NCI-H1048 (cell line): ENCODE results near the gene IDH2.
"Not testable (repeated sequence)": the region's sequence is repeated elsewhere in the genome, so short reads cannot be mapped to it uniquely, and the experiment has no call there.

Source experiments
- DNase-seq: peaks from one replicate; lab custom pipeline; 2025; lab: John Stamatoyannopoulos, UW

The IDH2 gene

GRCh38 chr15:90084876-90085423, 17.3 kb downstream of the IDH2 start:
- DNase-seq, result no peak

- DNase-seq, result no peak
Observed at GRCh38 chr15:90083954-90084607, 18.2 kb downstream of the IDH2 start.

DNA sequence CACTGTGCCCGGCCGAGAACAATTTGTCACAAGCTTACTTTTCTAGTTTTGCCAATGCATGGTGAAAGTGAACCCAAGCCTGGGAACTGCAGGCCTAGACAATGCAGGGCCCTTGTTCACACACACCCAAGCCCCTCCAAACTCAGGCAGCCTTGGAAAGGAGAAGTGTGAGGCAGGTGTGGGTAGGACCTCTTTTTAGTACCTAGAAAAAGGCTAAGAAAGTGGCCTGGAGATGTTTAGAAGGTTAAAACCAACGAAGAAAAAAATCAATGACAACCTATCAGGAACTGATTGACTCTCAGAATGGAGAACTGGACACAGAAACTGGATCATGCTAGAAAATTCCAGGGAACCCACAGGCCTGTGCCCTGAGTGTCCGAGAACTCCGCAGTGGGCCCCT, 18.8 kb downstream of the IDH2 start:
- no peak for DNase-seq

DNA sequence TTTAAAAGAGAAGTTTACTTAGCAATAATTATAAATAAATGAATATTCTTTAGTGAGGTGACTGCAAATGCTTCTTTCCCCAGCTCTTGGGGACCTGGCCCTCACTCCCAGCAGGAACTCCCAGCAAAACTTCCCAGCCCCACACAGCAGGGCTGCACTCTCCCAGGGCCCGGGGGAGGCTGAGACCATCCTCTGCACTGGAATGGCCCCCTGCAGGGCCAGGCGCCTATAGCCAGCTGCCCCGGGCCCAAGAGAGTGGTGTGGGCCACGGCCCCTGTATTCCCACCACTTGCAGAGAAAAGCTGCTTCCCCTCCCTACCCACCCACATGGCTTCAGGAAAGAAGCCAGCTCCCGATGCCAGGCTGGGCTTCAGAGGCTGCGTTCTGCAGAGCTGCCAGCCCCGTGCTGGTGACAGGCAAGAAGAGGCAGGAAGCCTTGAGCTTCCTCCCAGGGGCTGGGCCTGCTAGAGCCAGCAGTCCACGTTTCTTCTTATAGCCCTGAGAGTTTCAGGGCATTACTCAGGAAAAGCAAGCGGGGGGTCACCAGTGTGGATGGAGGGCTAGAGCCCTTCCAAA, 20.0 kb downstream of the IDH2 start:
- no peak for DNase-seq

- no peak for DNase-seq
Observed at GRCh38 chr15:90080818-90081393, 21.4 kb downstream of the IDH2 start.

GRCh38 chr15:90080458-90080755, 21.9 kb downstream of the IDH2 start:
- DNase-seq, result no peak

DNA sequence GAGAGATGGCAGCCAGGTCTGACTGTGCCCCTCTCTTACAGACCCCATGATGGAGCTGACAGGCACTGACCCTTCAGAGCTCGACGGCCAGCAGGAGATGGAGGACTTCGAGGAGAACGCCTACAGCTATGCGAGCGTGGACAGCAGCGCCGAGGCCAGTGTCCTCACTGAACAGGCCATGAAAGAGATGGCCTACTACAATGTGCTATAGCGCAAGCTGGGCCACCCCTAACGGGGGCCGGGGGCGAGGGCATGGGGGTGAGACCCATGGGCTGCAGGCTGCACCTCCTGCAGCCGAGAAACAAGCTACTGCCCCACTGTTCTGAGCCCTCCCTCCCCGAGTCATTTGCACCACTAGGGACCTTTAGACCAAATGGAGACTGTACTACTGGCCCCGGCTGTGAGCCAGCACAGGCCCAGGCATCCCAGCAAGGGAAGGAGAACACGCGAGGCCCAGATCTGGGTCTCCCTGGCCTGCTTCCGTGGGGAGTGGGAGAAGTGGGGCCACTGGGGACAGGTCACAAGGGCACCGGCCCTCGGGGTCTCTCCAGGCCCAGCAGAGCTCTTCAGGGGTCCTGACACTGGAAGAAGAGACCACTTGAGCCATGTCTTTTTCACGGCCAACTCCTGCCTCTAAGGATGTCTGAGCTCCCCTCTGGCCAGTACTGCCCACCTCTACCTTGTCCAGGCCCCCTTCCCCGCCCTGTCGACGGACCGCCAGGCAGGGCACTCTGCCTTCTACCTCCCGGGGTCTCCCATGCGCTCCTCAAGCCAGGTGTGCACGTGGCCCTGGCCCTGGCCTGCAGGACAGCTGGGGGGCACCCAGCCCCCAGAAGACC, 22.4 kb downstream of the IDH2 start:
- DNase-seq, result no peak

DNA sequence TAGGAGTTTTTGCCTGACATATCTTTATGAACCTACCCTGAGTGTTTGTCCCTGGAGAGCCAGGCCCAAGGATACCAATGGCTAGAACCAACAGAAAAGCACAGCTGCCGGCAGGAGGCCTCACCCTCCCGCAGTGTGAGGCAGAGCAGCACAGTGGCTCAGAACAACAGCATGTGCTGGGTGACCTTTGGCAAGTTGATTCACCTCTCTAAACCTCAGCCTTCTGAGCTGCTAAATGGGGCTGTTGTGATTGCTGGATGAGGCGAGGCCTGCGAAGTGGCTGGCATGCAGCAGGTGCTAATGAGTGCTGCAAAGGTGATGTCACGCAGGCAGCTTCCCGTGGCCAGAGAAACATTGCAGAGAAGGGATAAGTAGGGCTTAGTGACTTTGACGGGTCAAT, 23.3 kb downstream of the IDH2 start:
- no peak for DNase-seq

DNA sequence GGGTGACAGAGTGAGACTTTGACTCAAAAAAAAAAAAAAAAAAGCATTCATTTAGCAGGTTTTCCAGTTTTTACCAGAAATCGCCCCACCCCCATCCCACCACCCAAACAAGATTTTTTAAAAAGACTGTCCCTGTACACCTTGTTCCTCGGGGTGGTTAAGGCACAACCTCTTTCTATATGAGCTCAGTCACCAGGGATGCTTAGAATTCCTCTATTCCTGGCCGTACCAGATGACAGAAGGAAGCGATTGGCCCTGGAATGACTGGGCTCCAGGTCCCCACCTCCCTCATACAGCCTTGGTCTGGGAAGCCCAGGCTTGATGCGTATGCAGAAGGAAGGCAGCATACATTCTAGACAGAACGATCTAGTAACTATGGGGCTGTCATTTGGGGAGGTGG, 25.6 kb downstream of the IDH2 start:
- DNase-seq, result no peak

DNA sequence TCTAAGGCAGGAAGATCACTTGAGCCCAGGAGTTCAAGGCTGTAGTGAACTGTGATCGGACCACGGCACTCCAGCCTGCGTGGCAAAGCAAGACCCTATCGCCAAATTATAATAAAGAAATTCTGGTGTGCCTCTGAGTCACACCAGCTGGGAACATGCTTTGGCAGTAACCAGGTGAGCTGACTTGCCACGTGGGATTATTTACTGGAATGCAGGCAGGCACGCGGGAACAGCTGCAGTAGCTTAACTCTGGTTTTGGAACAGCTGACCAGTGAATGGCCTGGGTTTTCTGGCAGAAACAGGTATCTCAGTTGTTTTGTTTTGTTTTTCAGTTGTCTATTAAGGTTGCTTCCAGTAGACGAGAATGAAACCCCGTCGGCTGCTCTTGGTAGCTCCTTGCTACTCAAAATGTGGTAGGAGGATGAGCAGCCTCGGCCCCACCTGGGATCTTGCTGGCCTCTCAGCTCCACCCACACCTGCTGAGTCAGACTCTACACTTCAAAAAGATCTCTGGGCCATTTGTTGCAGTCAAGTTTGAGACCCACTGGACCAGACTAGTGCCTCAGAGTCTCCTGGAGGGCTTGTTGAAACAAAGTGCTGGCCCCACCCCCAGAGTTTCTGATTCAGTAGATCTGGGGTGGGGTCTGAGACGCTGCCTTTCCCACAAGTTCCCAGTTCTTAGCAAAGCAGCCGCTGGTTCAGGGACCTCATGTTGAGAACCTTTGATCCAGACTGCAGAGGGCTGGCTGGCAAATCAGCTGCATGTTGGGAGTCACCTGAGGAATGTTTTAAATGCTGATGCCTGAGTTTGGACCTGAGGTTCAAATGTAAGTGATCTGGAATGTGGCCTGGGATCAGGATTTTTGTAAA, 26.6 kb downstream of the IDH2 start:
- no peak for DNase-seq

GRCh38 chr15:90074916-90075315, 27.4 kb downstream of the IDH2 start:
- no peak for DNase-seq

DNA sequence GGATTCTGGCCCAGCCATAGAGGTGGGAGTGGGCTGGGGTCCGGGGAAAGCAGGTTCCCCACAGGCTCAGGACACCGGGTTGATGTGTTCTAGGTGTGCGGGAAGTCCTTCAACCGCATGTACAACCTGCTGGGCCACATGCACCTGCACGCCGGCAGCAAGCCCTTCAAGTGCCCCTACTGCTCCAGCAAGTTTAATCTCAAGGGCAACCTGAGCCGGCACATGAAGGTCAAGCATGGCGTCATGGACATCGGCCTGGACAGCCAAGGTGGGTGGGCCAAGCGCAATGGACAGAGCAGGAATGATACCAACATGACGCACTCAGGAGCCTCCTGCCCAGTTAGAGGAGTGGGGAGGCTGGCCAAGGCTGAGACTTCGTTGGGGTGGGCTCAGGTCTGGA, 28.2 kb downstream of the IDH2 start:
- DNase-seq, result no peak

DNA sequence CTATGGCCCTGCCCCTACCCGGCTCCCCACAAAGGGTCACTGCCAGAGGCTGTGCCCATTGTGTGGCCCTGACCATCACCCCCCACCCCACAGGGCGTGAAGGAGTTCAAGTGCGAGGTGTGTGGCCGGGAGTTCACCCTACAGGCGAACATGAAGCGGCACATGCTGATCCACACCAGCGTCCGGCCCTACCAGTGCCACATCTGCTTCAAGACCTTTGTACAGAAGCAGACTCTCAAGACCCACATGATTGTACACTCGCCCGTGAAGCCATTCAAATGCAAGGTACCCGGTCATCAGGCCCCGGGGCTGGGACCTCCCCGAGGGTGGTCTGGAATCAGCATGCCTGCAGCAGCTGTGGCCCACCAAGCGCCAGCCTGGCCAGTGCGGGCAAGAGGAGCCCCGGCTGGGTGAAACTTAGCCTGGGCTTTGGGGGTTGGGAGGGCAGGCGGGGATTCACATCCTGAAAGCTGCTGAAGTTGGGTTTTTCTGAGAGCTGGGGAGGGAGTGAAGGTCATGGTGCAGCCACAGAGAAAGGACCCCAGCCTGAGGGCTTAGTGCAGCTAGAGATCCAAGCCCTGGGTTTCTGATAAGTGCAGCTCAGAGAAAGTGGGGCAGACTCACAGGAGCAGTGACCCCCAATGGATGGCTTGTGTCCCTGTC, 29.2 kb downstream of the IDH2 start:
- no peak for DNase-seq

DNA sequence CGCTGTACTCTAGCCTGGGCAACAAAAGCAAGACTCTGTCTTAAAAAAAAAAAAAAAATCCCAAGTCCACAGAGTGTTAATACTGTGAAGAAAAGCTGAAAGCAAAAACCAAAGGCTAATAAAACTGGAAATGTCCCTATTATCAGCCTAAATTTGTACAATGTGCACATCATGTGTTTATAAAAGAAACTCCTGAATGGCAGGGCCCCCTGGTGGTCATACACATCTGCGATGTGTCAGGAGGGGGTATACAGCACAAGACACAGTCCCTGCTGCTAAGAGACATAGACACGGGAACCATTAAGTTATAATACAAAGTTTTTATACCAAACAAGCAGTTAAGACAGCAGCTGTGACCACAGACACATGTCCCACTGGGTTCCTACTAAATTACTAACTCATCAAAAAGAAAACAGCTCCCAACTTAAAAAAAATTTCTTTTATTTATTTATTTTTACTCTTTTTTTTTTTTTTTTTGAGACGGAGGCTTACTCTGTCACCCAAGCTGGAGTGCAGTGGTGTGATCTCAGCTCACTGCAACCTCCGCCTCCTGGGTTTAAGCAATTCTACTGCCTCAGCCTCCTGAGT, 31.0 kb downstream of the IDH2 start:
- DNase-seq, result no peak

DNA sequence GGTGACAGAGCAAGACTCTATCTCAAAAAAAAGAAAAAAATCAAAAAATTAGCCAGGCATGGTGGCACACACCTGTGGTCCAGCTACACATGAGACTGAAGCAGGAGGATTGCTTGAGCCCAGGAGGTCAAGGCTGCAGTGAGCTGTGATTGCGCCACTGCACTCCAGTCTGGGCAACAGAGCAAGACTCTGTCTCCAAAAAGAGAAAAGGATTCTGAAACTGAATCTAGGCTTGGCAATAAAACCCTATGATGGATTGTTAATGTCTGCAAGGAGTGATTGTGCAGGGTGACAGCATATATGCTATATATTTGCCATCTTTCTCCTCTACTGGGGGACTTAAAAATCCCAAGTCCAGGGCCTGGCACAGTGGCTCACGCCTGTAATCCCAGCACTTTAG, 31.6 kb downstream of the IDH2 start:
- not testable (repeated sequence) for DNase-seq

DNA sequence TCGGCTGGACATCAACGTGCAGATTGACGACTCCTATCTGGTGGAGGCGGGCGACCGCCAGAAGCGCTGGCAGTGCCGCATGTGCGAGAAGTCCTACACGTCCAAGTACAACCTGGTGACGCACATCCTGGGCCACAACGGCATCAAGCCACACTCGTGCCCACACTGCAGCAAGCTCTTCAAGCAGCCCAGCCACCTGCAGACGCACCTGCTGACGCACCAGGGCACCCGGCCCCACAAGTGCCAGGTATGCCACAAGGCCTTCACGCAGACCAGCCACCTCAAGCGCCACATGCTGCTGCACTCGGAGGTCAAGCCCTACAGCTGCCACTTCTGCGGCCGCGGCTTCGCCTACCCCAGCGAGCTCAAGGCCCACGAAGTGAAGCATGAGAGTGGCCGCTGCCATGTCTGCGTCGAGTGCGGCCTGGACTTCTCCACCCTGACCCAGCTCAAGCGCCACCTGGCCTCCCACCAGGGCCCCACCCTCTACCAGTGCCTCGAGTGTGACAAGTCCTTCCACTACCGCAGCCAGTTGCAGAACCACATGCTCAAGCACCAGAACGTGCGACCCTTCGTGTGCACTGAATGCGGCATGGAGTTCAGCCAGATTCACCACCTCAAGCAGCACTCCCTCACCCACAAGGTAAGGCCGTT, 34.2 kb downstream of the IDH2 start:
- no peak for DNase-seq

GRCh38 chr15:90067181-90067952, 34.9 kb downstream of the IDH2 start:
- DNase-seq, result no peak

DNA sequence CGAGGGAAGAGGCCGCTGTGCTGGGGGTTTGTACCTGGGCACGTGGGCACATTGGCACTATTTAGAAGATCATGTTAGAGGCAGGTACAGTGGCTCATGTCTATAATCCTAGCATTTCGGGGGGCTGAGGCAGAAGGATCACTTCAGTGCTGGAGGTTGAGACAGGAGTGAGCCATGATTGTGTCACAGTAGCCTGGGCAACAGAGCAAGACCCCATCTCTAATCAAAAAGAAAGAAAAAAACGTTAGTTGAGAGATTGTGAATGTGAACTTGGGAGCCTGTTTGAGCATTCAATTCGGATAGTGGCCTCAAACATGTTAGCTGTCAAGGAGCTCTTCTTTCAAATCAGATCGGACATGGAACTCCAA, 36.6 kb downstream of the IDH2 start:
- DNase-seq, result no peak

DNA sequence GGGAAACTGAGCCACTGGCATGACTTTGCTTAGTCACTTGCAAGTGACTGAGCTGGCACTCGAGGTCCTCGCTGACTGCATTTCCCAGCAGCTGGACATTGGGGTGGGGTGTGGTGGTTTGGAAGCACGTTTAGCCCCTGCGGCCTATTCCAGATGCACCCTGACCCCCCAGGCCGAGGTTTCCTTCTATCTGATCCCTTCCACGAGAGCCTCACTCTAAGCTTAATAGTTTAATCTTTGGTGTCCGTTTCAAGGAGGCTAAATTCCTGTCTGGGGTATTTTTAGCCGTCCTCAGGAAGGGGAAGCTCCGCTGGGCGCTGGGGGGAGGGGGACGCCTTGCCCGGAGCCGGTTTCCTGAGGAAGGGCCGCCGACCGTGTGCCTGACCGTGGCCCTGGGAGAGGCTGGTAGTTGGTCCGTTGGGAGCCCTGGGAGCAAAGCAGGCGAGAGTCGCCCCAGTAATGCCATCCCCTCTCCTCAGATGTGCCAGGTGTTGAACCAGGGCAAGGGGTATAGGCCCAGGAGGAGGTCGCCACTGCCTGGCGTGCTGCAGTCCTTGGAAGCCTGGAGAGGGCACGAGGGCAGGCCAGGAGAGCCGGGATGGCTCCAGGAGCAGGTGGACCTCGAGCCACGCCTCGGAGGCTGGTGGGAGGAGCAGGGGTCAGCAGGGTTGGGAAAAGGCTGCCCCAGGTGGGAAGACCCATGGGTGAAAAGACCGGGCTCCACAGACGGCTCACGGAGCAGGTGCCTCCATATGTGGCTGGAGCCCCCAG, 37.2 kb downstream of the IDH2 start:
- no peak for DNase-seq
